DOHH2 (cell line): ENCODE results near the gene INSIG1.

Source experiments
- CTCF ChIP-seq: fragments of 200-600 bp; sonication (generic); IDR thresholded peaks from one replicate; pipeline ENCODE4 v1.5.1; 2014; ENCODE audit warnings: antibody characterized with exemption, mild to moderate bottlenecking, low read depth, low read length; ENCODE audit not compliant: poor library complexity, severe bottlenecking
- EZH2phosphoT487 ChIP-seq: fragments of 200-600 bp; sonication (generic); IDR thresholded peaks from 2 replicates; pipeline ENCODE4 v1.6.1; 2017; ENCODE audit warnings: borderline replicate concordance, mild to moderate bottlenecking, antibody characterized with exemption, low read length, moderate library complexity, mixed read lengths

DNA sequence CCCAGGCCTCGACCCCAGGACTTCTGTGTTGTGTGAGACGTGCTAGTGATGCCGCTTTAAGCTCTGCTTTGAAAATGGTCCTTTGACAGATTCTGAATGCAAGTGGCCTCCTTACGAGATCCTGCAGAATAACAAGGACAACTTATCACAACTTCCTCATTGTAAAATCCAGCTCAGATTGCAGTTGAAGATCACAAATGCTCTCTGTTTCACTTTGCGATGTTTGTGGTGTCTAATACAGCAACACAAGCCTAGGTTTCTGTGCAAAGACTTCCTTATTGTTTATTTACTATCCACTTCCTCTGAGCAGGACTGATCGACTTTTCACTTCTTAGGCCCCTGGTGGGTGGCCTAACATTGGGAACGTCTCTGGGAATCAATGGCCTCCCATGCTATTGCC lies 31.7 kb upstream of the INSIG1 start:
- TF ChIP-seq CTCF (no peak), EZH2phosphoT487 (no peak)
